NCI-H774 (cell line): Measurements from ENCODE around the gene GPR35.

Experiments used
- DNase-seq: peaks from one replicate; lab custom pipeline; 2025; lab: John Stamatoyannopoulos, UW

GPR35 gene

GRCh38 chr2:240623531-240624010, 1.7 kb upstream of the GPR35 start:
- DNase-seq = no peak

DNA sequence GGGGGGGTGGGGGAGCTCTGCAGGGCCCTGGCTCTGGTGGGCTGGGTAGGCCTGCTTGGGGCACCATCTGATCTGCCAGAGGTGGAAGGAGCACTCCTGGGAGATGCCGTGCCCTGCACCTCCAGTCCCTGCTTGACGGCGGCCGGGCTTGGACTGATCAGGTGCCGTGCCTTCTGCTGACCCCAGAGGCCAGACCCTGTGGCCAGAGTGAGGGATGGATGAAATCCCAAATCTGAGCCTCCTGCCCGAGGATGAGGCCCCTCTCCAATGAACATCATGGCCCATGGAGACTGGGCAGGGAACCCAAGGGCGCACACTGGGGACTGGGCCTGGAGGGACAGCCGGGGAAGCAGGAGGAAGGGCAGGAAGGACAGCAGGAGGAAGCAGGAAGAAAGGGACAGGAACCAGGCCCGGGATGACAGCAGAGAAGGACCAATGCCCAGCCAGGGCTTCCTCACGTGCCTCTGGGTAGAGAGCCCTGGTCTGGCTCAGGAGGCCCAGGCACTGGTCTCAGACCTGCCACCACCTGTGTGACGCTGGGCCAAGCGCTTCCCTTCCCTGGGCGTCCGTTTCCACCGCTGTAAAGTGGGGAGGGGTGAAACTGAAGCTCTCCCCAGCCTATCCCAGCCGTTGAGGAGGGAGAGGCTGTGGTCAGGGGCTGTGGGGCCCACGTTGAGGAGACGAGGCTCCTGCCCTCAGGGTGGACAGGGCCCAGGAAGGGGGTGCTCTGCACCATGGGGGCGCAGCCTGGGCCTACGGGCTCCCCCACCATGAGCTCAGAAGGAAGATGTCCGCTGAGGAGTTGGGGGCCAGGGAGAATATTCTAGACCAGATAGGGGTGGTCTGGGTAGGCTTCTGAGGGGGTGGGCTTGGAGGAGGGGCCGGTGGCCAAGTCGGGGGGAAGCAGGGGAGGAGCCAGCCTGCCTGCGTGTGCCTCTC, 1.0 kb upstream of the GPR35 start:
- DNase-seq = no peak

- DNase-seq = no peak
Observed at GRCh38 chr2:240626531-240627300, 1.4 kb downstream of the GPR35 start.

DNA sequence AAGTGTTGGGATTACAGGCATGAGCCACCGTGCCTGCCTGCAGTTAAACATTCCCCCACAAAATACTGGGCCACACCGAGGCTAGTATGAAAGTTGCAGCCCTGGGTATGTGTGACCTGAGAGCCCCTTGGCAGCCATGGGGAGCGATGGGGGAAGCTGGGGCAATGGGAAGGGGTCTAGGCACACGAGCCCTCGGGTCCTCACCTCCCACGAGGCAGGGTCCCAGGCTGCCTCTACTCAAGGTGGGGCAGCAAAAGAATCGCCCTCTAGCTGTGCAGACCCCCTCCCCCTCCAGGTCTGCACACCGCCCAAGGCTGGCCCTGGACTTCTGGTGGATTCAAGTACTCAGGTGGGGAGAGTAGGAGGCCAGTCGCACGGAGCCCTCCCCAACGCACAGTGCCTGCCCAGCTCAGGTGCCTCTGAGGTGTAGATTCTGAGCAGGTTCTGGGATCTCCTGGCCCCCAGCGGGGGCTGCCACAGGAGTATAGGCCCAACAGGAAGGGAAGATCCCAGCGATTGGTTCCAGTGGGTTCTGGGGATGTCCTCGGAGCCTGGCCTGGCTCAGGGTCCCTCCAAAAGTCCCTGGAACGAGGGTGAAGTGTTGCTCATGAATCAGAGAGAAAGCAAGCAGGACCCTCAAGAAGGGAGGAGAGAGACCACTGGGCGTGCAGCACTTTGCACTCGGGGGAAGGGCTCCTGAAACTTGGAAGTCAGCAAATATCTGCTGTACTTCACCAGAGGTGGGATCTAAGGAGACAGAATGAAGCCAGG, 2.6 kb downstream of the GPR35 start:
- DNase-seq = no peak

DNA sequence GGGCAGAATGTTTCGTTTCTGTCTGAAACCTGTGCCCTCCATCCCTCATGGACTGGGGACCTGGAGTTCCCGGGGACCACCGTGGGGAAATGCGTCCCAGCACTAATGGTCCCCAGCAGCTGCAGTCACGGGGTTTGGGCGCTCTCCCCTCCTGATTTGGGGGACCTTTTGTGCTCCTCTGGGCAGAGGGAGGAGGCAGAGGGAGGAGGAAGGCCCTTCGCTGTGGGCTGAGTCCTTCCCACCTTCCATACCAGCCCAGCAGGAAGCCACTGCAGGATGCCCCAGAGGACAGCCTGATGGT, 3.2 kb downstream of the GPR35 start:
- no peak for DNase-seq

GRCh38 chr2:240628808-240629618, 3.7 kb downstream of the GPR35 start:
- DNase-seq = no peak

DNA sequence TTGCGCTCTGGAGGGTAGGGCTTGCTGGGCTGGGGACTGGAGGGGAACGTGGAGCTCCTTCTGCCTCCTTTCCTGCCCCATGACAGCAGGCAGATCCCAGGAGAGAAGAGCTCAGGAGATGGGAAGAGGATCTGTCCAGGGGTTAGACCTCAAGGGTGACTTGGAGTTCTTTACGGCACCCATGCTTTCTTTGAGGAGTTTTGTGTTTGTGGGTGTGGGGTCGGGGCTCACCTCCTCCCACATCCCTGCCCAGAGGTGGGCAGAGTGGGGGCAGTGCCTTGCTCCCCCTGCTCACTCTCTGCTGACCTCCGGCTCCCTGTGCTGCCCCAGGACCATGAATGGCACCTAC, 4.3 kb downstream of the GPR35 start:
- no peak for DNase-seq

GRCh38 chr2:240629968-240630770, 4.9 kb downstream of the GPR35 start:
- no peak for DNase-seq

DNA sequence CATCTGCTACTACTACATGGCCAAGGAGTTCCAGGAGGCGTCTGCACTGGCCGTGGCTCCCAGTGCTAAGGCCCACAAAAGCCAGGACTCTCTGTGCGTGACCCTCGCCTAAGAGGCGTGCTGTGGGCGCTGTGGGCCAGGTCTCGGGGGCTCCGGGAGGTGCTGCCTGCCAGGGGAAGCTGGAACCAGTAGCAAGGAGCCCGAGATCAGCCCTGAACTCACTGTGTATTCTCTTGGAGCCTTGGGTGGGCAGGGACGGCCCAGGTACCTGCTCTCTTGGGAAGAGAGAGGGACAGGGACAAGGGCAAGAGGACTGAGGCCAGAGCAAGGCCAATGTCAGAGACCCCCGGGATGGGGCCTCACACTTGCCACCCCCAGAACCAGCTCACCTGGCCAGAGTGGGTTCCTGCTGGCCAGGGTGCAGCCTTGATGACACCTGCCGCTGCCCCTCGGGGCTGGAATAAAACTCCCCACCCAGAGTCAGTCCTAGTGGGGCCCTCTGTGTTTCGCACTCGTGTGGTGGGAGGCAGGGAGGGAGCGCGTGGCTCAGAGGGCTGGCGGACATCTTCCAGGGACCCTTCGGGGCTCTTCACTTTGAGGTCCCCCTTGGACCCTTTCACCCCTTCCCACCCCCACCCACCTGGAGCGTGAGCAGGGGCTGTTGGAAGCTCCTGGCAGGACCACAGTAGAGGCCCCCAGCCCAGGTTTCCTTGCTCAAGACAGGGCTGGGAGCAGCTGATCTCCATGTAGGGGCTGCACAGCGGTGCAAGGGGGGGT, 5.7 kb downstream of the GPR35 start:
- no peak for DNase-seq

DNA sequence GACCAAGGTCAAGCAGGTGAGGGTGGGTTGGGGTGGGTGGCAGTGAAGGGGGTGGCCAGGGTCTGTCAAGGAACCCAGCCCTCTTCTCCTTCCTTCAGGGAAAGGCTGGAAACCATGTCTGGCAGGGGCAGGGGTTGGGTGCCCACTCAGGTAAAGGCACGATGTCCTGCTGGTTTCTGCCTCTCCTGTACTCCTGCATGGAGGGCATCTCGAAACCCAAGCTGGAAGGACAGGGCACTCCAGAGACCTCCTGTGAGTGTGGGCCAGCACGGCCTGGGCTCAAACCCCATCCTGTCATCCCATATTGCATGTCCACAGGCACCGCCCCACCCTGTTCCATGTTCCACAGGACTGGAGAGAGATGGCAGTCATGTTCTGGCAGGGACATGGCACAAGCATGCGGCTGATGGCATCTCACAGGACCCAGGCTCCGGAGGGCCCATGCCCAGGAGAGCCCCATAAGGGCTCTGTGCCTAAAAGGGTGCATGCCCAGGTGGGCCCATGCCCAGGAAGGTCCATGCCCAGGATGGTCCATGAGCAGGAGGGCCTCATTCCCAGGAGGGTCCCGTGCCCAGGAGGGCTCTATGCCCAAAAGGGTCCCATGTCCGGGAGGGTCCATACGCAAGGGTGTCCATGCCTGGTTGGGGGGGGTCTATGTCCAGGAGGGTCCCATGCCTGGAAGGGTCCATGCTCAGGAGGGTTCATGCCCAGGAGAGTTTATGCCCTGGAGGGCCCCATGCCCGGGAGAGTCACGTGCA, 6.4 kb downstream of the GPR35 start:
- no peak for DNase-seq

DNA sequence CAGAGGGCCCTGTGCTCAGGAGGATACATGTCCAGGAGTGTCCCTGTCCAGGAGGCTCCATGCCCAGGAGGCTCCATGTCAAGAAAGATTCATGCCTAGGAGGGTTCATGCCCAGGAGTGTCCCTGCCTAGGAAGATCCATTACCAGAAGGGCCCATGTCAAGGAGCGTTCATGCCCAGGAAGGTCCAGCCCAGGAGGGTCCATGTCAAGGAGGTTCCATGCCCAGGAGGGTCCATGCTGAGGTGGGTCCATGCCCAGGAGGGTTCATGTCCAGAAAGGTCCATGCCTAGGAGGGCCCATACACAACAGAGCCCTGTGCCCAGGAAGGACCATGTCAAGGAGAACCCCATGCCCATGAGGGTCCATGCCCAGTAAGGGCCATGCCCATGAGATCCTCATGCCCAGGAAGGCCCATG, 7.0 kb downstream of the GPR35 start:
- DNase-seq = no peak

DNA sequence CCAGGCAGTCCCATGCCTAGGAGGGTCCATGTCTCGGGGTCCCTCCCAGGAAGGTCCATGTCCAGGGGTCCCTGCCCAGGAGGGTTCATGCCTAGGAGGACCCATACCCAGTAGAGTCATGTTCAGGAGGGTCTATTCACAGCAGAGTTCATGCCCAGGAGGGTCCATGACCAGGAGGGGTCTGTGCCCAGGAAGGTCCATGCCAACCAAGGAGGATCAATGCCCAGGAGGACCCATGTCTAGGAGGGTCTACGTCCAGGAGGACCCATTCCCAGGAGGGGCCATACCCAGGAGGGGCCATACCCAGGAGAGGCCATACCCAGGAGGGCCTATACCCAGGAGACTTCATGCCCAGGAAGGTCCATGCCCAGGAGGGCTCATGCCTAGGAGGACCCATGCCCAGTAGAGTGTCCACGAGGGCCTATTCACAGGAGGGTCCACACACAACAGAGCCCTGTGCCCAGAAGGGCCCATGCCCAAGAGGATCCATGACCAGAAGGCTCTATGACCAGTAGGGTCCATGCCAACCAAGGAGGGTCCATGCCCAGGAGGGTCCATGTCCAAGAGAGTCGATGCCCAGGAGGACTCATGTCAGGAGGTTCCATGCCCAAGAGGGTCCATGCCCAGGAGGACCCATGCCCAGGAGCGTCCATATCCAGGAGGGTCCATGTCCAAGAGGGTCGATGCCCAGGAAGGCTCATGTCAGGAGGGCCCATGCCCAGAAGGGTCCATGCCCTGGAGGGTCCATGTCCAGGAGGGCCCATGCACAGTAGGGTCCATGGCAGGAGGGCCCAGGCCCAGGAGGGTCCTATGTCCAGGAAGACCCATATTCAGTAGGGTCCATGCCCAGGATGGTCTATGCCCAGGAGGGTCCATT, 10.1 kb downstream of the GPR35 start:
- no peak for DNase-seq

DNA sequence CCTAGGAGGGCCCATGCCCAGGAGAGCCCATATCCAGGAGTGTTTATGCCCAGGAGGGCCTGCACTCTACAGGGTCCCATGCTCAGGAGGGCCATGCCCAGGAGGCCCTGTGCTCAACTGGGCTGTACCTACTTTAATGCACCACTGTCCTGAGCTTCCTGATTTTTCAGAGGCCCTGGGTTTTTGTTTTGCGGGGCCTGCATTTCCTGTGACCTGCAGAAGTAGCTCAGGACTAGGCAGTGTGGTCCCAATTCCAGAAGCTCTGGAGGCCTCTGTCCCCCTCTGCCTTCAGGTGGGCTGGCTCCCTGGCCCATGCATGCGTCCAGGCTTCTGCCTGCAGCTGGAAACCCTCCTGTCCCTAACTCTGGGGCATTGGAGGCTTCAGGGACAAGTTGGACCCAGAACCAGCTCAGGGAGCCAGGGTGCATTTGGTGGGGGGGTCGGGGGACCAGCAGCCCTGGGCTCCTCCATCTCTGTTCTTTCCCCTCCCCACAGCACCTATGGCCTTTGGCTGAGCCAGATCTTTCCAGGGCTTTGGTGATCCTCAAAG, 10.8 kb downstream of the GPR35 start:
- no peak for DNase-seq

GRCh38 chr2:240636563-240637115, 11.4 kb downstream of the GPR35 start:
- no peak for DNase-seq

DNA sequence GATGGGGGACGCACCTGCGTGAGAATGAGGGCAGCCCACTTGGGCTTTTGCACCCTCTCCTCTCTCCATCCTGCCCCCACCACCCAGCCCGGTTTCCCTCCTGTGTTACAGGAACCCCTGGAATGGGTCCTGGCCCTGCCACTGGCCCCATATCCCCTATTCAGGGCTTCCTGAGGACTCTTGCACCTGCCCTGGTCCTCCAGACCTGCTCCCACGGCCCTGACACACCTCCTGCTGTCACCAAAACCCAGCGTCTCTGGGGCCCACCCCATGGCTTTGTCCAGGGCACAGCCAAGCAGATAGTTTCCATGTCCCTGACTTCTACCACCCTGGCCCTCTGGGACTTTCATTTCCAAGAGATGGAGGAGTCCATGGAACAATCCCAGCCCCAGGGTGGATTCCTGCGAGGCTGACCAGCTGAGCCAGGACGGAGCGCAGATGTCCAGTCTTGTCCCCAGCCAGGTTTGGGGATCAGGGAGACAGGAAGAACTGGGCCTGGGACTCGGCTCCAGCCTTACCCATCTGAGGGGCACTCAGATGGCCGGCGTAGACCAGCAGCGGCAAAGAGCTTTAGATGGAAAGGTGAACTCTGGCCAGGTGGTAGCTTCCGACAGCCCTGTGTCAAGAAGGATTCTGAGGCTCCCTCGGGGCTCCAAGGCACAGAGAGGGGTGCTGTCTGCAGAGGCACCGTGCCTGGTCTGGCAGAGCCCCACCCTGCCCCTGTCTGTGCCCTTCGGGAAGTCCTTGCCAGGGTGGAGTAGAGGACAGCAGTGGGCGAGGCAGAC, 12.0 kb downstream of the GPR35 start:
- DNase-seq = no peak

DNA sequence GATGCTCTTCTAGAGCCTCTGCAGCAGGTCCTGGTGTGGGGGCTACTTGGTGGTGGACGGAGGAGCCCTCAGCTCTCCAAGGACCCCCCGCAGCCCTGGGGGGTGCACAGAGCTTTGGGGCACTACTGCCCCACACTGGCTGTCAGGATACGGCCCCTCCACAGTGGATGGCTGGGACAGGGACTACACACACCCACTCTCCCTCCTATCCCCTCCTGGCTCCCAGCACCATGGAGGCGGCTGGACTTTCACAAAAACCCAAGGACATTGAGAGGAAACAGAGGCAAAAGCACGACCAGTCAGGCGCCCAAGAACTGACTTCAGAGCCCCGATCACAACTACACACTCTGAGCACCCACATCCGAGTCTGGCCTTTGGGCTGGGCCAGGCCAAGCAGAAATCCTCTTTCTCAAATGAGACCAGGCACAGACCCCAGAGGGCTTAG, 12.6 kb downstream of the GPR35 start:
- no peak for DNase-seq
